AG09309 (cell line): ENCODE measurements around the gene PTPN1.
A peak's percentile ranks its signal among the peaks of the same experiment; 100 is the strongest.
"Not testable (repeated sequence)": the region's sequence is repeated elsewhere in the genome, so short reads cannot be mapped to it uniquely, and the experiment has no call there.

ENCODE experiments used
- DNase-seq: peaks from one replicate; pipeline ENCODE4 v3.0.0-alpha.2; 2010; ENCODE audit warnings: low read depth
- H3K4me3 ChIP-seq: 2 replicates; pipeline ENCODE4 v1.5.1; 2011; ENCODE audit warnings: mild to moderate bottlenecking, low read depth, low read length, moderate library complexity; ENCODE audit not compliant: control insufficient read depth
- TF ChIP-seq, protein P1 (sequence below): IDR thresholded peaks from 2 replicates; pipeline ENCODE4 v1.5.1; 2011; ENCODE audit warnings: mild to moderate bottlenecking, low read depth, low read length, inconsistent platforms; ENCODE audit not compliant: insufficient read depth, control insufficient read depth; ENCODE audit errors: missing control alignments

PTPN1 gene

DNA sequence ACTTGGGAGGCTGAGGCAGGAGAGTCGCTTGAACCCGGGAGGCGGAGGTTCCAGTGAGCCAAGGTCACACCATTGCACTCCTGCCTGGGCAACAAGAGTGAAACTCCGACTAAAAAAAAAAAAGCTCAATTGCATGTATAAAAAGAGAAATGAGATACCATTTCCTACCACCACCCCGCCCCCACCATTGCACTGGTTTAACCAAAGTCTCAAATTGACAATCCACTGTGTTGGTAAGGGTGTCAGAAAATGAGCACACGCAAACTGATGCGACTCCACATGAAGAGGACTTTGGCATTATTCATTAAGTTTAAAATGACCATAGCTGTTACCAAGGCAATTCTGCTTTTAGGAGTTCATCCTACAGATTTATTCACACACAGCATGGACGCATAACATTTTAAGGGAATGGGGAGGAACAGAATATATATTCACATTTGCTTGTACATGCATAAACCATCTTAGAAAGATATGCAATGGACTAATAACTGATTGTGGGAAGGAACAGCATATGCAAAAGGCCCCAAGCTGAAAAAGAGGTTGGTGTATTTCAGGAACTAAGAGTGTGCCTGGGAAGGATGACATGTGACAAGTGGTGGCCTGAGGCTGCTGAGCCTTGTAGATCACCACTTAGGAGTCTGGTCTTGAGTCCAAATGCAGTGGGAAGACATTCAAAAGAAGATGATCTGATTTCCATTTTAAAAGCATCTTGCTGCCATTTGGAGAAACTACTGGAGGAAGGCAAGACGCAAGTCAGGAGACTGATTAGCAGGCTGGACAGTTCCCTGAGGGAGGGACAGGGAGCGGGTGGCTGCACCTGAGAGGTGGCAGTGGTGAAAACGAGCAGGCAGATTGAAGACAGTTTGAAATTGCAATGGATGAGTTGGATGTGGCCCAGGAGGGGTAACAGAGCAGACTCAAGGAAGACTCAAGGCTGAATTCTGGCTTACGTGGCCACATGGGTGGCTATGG is 37.2 kb upstream of the PTPN1 start:
- H3K4me3 ChIP-seq = no peak overlapping the region
- TF ChIP-seq, protein P1, sequence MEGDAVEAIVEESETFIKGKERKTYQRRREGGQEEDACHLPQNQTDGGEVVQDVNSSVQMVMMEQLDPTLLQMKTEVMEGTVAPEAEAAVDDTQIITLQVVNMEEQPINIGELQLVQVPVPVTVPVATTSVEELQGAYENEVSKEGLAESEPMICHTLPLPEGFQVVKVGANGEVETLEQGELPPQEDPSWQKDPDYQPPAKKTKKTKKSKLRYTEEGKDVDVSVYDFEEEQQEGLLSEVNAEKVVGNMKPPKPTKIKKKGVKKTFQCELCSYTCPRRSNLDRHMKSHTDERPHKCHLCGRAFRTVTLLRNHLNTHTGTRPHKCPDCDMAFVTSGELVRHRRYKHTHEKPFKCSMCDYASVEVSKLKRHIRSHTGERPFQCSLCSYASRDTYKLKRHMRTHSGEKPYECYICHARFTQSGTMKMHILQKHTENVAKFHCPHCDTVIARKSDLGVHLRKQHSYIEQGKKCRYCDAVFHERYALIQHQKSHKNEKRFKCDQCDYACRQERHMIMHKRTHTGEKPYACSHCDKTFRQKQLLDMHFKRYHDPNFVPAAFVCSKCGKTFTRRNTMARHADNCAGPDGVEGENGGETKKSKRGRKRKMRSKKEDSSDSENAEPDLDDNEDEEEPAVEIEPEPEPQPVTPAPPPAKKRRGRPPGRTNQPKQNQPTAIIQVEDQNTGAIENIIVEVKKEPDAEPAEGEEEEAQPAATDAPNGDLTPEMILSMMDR = no peak
- no peak for DNase-seq

DNA sequence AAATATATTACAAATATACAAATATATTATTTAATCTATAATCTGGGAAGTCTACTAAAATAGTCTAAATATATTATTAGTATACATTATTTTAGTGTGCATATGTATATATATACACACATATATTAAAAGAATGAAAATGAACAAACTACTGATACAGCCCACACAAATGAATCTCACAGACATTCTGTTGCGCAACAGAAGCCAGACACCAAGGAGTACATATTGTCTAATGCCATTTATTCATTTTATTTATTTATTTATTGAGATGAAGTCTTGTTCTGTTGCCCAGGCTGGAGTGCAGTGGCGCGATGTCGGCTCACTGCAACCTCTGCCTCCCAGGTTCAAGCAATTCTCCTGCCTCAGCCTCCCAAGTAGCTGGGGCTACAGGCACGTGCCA is 35.8 kb upstream of the PTPN1 start:
- H3K4me3 ChIP-seq, DNase-seq: not testable (repeated sequence)

DNA sequence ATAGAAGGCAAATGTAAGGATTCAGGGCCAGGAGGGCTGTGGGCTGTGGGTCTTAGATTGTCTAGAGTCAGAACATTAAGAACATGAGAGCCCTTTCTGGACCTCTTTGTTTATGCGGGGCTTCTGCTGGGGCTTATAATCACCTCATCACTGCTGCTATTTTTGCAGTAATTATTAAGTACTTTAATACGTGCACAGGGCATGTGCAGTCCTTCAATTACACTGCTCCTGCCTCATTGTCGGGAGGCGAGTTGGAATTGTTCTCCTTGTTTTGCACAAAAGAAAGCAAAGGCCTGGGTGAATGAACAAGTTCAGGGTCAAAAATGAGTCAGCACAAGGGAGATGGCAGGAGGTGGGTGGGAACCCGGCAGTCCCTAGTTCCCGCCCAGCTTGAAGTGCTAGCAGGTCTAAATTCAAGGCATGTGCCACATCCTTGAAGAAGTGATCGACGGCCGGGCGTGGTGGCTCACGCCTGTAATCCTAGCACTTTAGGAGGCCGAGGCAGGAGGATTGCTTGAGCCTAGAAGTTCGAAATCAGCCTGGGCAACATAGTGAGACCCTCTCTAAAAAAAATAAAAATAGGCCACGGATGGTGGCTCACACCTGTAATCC is 34.4 kb upstream of the PTPN1 start:
- no peak overlapping the region for H3K4me3 ChIP-seq
- TF ChIP-seq, protein P1 = no peak
- no peak for DNase-seq

DNA sequence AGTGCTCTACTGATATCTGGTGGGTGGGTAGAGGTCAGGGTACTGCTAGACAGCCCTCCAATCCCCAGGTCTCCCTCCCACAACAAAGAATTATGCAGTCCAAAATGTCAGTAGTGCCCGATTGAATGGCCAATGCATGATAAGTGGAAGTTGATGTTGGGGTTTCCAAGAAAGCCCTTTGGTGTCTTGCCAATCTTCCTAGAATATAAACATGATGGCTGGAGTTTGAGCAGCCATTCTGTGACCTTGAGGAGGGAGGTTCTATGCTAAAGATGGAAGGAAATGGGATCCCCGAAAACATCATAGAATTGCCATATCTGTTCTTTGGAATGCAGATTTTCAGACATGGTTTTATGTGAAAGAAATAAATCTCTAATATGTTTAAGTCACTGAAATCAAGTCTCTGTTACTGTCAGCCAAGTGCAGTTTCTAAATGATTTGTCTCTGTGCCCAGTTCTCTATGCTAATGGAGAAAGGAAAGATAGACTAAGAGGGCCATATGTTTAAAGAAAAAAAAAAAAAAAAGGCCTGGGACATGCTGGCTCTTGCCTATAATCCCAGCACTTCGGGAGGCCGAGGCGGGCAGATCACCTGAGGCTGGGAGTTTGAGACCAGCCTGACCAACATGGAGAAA is 32.8 kb upstream of the PTPN1 start:
- no peak for DNase-seq
- TF ChIP-seq, protein P1 = no peak
- H3K4me3 ChIP-seq = no peak overlapping the region

DNA sequence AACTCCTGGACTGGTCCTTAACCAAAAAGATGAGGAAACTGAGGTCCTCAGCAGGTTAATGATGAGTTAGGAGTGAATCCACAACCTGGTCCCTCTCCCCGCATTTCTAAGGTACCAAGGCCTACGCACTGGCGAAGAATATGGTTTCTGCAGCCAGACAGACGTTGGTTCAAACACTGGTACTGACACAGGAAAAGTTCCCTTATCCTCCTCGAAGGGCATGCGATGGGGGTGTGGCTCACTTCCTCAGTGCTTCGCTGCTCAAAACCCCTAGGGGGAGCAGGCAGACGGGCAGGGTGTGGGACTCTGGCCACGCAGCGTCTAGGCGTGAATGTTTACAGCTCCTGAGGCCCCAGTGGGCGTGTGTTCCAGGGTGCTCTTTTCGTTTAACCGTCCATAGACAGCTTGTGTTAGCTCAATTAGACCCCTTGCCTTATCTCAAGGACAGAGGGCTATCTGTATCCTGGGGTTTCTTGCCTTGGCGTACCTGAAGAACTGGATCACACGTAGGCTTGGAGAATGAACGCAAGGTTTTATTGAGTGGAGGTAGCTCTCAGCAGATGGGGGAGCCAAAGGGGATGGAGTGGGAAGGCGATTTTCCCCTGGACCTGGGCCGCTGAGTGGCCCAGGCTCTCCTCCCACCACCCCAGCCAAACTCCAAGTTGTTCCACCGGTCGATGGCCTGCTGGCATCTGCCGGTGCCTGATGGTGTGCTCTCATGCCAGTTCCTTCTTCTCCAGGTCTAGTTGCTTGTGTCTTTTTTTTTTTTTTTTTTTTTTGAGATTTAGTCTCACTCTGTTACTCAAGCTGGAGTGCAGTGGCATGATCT is 31.8 kb upstream of the PTPN1 start:
- no peak for DNase-seq
- H3K4me3 ChIP-seq = no peak overlapping the region
- TF ChIP-seq, protein P1 = peak; percentile 79

DNA sequence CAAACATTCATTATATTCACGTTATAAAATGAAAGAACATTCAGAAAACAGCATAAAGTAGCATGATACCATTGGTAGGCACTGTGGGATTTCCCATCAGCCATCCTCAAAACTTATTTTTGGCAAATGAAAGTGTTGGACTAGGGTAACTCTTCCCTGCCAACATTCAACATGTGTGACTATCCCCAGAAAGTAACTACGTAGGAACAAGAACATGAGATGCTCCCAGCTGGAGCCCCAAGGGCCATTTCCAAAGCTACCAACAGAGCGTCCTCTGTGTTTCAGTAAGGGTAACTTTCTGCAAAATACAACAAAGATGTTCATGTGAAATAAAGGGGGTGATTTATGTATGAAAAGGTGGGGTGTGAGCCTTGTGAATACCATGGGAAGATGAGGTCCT is 28.4 kb upstream of the PTPN1 start:
- no peak for DNase-seq
- TF ChIP-seq, protein P1 = no peak
- H3K4me3 ChIP-seq = no peak overlapping the region
